CD4-positive, alpha-beta T cell treated with Interleukin-12 subunit alpha and Interleukin-12 subunit beta, for 1 hour (primary cell): ENCODE data around the gene BMPR1B.
A peak's percentile ranks its signal among the peaks of the same experiment; 100 is the strongest.
"Not testable (repeated sequence)": the region's sequence is repeated elsewhere in the genome, so short reads cannot be mapped to it uniquely, and the experiment has no call there.

Source experiments
- DNase-seq: peaks from one replicate; pipeline ENCODE4 v3.0.0-alpha.2; 2020

BMPR1B gene

GRCh38 chr4:94841166-94841863 is 83.6 kb downstream of the BMPR1B start:
- not testable (repeated sequence) for DNase-seq

- no peak for DNase-seq
Observed at GRCh38 chr4:94841864-94842221, 84.1 kb downstream of the BMPR1B start.

GRCh38 chr4:94843216-94843615 is 85.5 kb downstream of the BMPR1B start:
- DNase-seq, result no peak

GRCh38 chr4:94848326-94848725 is 90.6 kb downstream of the BMPR1B start:
- no peak for DNase-seq

GRCh38 chr4:94849901-94850300 is 92.1 kb downstream of the BMPR1B start:
- DNase-seq, result no peak

GRCh38 chr4:94852616-94853015 is 94.9 kb downstream of the BMPR1B start:
- no peak for DNase-seq

GRCh38 chr4:94856030-94856429 is 98.3 kb downstream of the BMPR1B start:
- no peak for DNase-seq

- DNase-seq, result no peak
Observed at GRCh38 chr4:94870146-94870545, 112.4 kb downstream of the BMPR1B start.

GRCh38 chr4:94871644-94872305 is 114.0 kb downstream of the BMPR1B start:
- DNase-seq, result no peak

- no peak for DNase-seq
Observed at GRCh38 chr4:94877973-94878372, 120.2 kb downstream of the BMPR1B start.

GRCh38 chr4:94880956-94881355 is 123.2 kb downstream of the BMPR1B start:
- no peak for DNase-seq

- no peak for DNase-seq
Observed at GRCh38 chr4:94882756-94883155, 125.0 kb downstream of the BMPR1B start.

GRCh38 chr4:94887027-94887426 is 129.3 kb downstream of the BMPR1B start:
- DNase-seq, result no peak

GRCh38 chr4:94889523-94889922 is 131.8 kb downstream of the BMPR1B start:
- DNase-seq, result no peak

- DNase-seq, result no peak
Observed at GRCh38 chr4:94889946-94890345, 132.2 kb downstream of the BMPR1B start.

GRCh38 chr4:94890579-94890978 is 132.8 kb downstream of the BMPR1B start:
- DNase-seq, result no peak

- no peak for DNase-seq
Observed at GRCh38 chr4:94892051-94892450, 134.3 kb downstream of the BMPR1B start.

- no peak for DNase-seq
Observed at GRCh38 chr4:94895081-94895480, 137.3 kb downstream of the BMPR1B start.

GRCh38 chr4:94897023-94897422 is 139.3 kb downstream of the BMPR1B start:
- no peak for DNase-seq

- DNase-seq, result no peak
Observed at GRCh38 chr4:94905511-94905910, 147.8 kb downstream of the BMPR1B start.

GRCh38 chr4:94909645-94910044 is 151.9 kb downstream of the BMPR1B start:
- DNase-seq, result no peak

- DNase-seq, result no peak
Observed at GRCh38 chr4:94911106-94911505, 153.4 kb downstream of the BMPR1B start.

- no peak for DNase-seq
Observed at GRCh38 chr4:94912606-94913005, 154.9 kb downstream of the BMPR1B start.

GRCh38 chr4:94913316-94913715 is 155.6 kb downstream of the BMPR1B start:
- peak; percentile 3 for DNase-seq

GRCh38 chr4:94917146-94917545 is 159.4 kb downstream of the BMPR1B start:
- DNase-seq, result no peak
